ENCODE results near the gene RPS5. TPM values are rescaled to one million over a fixed set of nuclear protein-coding genes. Genes with fewer than 3 reads are reported as not detected.
"Not testable (repeated sequence)": the region's sequence is repeated elsewhere in the genome, so short reads cannot be mapped to it uniquely, and the experiment has no call there.

Gene RPS5
- 1,000 to 10,000 TPM in 1 of 2 donors, 100 to 1,000 TPM in 1; 593 to 1,197 TPM for total RNA-seq

DNA sequence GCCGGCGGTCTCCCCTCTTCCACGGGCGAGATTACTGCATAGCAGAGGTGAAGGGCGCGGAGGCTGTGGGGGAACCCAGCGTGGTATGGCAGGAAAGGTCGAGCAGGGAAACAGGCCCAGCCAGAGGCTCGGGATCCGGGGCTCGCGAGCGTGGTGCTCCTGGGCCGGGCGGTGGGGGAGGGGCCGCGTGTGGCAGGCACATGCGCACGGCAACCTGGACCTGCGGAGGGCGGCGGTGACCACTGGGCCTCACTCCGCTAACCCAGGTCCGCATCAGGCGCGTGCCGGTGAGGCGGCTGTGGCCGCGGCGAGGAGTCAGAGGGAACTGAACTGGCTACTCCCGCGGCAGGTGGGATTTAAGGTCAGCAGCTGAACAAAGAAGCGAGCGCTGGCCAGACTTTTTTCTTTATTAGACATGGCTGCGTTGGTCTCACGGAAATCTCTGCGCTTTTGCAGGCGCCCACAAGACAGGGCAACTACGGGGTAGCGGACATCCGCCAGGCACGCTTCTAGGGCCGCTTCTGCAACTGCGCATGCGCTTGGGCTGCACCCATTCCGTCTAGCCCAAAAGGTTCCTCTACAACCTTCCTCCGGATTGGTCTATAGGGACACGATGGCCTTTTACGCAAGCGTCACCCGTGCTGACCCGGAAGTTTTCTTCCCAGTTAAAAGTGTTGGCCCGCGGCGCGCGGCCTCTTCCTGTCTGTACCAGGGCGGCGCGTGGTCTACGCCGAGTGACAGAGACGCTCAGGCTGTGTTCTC is at the start of gene RPS5:
TSS of gene RPS5 (plus strand) at position 694 of the 762 bp plus-strand sequence. CDS start 869 bp downstream, outside the sequence.
- H3K36me3 ChIP-seq, result peaks cover 31% of the 10 kb centered on the region
- TF ChIP-seq, protein P1, sequence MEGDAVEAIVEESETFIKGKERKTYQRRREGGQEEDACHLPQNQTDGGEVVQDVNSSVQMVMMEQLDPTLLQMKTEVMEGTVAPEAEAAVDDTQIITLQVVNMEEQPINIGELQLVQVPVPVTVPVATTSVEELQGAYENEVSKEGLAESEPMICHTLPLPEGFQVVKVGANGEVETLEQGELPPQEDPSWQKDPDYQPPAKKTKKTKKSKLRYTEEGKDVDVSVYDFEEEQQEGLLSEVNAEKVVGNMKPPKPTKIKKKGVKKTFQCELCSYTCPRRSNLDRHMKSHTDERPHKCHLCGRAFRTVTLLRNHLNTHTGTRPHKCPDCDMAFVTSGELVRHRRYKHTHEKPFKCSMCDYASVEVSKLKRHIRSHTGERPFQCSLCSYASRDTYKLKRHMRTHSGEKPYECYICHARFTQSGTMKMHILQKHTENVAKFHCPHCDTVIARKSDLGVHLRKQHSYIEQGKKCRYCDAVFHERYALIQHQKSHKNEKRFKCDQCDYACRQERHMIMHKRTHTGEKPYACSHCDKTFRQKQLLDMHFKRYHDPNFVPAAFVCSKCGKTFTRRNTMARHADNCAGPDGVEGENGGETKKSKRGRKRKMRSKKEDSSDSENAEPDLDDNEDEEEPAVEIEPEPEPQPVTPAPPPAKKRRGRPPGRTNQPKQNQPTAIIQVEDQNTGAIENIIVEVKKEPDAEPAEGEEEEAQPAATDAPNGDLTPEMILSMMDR (IDR thresholded peaks at IDR 0.05), result no peak
- no peaks in the 10 kb centered on the region for H3K27me3 ChIP-seq
- no peaks in the 10 kb centered on the region for H3K9me3 ChIP-seq
- H3K4me3 ChIP-seq, result peak within 1 kb of the TSS; percentile 62 to 78
- H3K27ac ChIP-seq, result peak within 1 kb of the TSS; percentile 97 to 99
- peak; percentile 99 for DNase-seq (ENCODE audit: low spot score)
- peaks cover 0 to 29% of the 10 kb centered on the region in 2 donors for H3K4me1 ChIP-seq

DNA sequence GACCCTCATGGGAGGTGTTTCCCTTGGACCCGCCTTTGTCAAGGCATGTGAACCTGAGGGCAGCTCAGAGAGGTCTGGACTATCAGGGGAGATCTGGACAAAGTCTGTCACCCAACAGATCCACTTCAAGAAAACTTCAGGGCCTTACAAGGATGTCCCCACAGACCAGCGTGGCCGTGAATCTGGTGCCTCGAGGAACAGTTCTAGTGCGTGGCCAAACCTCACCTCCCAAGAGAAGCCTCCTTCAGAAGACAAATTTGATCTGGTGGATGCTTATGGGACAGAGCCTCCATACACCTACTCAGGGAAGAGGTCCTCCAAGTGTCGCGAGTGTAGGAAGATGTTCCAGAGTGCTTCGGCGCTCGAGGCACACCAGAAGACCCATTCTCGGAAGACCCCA is 48.7 kb upstream of the RPS5 start:
- no peaks in the 10 kb centered on the region for H3K27me3 ChIP-seq
- H3K4me3 ChIP-seq, result no peak overlapping the region
- H3K9me3 ChIP-seq, result no peaks in the 10 kb centered on the region
- TF ChIP-seq, protein P1 (IDR thresholded peaks at IDR 0.05), result no peak
- no peak for DNase-seq (ENCODE audit: low spot score)
- H3K36me3 ChIP-seq, result peaks cover 26% of the 10 kb centered on the region
- H3K4me1 ChIP-seq, result no peaks in the 10 kb centered on the region
- no peak overlapping the region for H3K27ac ChIP-seq

DNA sequence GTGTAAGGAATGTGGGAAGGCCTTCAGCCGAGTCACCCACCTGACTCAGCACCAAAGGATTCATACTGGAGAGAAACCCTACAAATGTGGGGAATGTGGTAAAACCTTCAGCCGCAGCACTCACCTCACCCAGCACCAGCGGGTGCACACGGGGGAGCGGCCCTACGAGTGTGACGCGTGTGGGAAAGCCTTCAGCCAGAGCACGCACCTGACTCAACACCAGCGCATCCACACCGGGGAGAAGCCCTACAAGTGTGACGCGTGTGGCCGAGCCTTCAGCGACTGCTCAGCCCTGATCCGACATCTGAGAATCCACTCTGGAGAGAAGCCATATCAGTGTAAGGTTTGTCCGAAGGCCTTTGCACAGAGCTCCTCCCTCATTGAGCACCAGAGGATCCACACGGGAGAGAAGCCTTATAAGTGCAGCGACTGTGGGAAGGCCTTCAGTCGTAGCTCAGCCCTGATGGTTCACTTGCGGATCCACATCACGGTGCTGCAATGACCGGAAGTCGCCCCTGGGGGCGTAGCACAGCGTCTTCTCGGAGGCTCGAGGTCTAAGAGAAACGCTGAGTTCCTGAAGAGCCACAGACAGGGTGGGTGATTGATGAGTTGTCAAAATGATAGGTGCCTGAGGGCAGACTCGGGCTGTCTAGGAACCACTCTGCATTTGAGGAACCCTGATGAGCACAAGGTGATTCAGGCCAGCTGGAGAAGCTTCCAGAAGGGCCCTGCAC is 48.1 kb upstream of the RPS5 start:
- TF ChIP-seq, protein P1 (IDR thresholded peaks at IDR 0.05), result no peak
- Histone ChIP-seq H3K27ac (no peak overlapping the region), H3K4me3 (no peak overlapping the region), H3K9me3 (no peaks in the 10 kb centered on the region), H3K27me3 (no peaks in the 10 kb centered on the region), H3K36me3 (peaks cover 26% of the 10 kb centered on the region), H3K4me1 (no peaks in the 10 kb centered on the region)
- DNase-seq (ENCODE audit: low spot score), result no peak

DNA sequence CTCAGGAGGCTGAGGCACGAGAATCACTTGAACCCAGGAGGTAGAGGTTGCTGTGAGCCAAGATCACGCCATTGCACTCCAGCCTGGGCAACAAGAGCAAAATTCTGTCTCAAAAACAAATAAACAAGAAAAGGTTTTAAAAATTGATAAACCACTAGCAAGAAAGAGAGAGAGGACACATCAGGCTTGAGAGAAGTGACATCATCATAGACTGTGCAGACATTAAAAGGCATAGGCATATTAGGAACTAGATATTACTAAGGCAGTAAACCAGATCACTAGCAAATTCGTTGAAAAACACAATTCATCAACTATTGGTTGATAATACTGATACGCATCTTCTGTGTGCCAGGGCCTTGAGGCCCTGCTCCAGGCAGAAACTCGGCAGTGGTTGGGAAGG is 41.5 kb upstream of the RPS5 start:
- H3K9me3 ChIP-seq, result no peaks in the 10 kb centered on the region
- H3K27ac ChIP-seq, result no peak overlapping the region
- no peak overlapping the region for H3K4me3 ChIP-seq
- TF ChIP-seq, protein P1 (IDR thresholded peaks at IDR 0.05), result no peak
- peaks cover 0 to 13% of the 10 kb centered on the region in 2 donors for H3K4me1 ChIP-seq
- no peaks in the 10 kb centered on the region for H3K36me3 ChIP-seq
- no peak for DNase-seq (ENCODE audit: low spot score)
- peaks cover 0 to 4% of the 10 kb centered on the region in 2 donors for H3K27me3 ChIP-seq

DNA sequence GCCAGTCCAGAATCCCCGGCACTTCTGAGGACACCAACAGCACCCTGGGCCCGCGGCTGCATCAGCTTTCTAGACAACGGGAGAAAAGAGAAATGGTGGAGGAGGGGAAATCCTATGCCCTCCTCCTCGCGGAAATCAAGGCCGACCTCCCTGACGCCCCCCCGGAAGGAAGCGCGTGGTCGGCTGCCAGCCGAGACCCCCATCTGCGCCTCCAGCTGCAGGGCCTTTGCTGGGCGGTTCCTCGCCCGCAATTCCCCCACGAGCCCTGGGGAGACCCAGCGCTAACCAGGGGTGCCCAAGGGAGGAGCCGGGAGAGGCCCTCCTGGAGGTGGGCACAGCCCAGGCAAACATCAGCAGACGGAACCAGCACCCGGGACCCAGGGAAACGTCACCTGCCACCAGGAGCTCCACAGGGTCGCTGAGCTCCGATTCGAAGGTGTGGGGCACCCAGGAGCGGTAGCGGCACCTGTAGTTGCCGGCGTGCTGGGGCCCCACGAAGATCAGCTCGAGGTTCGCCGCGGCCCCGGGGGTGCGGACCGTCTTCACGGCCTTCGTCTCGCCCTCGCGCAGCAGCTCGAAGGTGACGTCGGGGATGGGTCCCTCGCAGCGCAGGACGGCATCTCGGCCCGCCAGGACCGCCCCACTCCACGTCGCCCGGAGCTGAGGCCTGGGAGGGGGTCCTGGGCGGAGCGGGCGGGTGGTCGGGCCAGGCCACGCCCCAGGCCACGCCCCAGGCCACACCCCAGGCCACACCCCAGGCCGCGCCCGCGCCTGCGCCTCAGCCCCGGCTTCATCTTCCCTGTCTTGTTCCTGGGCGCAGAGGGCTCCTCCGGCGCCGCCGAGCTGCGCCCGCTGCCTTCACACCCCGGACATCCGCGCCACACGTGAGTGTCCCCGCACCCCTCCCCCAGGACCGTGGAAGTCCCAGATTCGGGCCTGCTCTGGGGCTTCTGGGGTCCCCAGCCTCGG is 39.8 kb upstream of the RPS5 start:
- TF ChIP-seq, protein P1 (IDR thresholded peaks at IDR 0.05), result no peak
- Histone ChIP-seq H3K27ac (peak overlapping the region; percentile 69 to 82), H3K27me3 (peaks cover 0 to 4% of the 10 kb centered on the region in 2 donors), H3K36me3 (no peaks in the 10 kb centered on the region), H3K9me3 (no peaks in the 10 kb centered on the region), H3K4me3 (peak overlapping the region; percentile 64 to 67), H3K4me1 (peaks cover 0 to 16% of the 10 kb centered on the region in 2 donors)
- DNase-seq (ENCODE audit: low spot score), result peak; percentile 63

DNA sequence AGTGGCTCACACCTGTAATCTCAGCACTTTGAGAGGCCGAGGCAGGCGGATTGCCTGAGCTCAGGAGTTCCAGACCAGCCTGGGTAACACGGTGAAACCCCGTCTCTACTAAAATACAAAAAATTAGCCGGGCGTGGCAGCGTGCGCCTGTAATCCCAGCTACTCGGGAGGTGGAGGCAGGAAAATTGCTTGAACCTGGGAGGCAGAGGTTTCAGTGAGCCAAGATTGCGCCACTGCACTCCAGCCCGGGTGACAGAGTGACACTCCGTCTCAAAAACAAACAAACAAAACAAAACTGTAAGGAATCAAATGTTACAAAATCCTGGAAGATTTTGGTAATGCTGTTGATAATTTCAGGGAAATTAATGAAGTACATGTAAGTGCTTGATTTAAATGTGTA is 39.0 kb upstream of the RPS5 start:
- Histone ChIP-seq H3K4me1 (peaks cover 0 to 16% of the 10 kb centered on the region in 2 donors), H3K27ac (peak overlapping the region; percentile 62 to 69), H3K4me3 (peak overlapping the region; percentile 64 to 67)
- not testable (repeated sequence) for DNase-seq (ENCODE audit: low spot score); H3K9me3 ChIP-seq; H3K27me3 ChIP-seq; H3K36me3 ChIP-seq
